ENCODE measurements around the gene GPATCH1.

GPATCH1 gene

GRCh38 chr19:33168528-33168927, 87.5 kb downstream of the GPATCH1 start:
- H3K4me3 ChIP-seq (ENCODE audit: low read depth, low read length): no peak overlapping the region
- TF ChIP-seq, protein P1, sequence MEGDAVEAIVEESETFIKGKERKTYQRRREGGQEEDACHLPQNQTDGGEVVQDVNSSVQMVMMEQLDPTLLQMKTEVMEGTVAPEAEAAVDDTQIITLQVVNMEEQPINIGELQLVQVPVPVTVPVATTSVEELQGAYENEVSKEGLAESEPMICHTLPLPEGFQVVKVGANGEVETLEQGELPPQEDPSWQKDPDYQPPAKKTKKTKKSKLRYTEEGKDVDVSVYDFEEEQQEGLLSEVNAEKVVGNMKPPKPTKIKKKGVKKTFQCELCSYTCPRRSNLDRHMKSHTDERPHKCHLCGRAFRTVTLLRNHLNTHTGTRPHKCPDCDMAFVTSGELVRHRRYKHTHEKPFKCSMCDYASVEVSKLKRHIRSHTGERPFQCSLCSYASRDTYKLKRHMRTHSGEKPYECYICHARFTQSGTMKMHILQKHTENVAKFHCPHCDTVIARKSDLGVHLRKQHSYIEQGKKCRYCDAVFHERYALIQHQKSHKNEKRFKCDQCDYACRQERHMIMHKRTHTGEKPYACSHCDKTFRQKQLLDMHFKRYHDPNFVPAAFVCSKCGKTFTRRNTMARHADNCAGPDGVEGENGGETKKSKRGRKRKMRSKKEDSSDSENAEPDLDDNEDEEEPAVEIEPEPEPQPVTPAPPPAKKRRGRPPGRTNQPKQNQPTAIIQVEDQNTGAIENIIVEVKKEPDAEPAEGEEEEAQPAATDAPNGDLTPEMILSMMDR (IDR thresholded peaks at IDR 0.05; ENCODE audit: control insufficient read depth, extremely low read depth, insufficient read depth): no peak
- DNase-seq (ENCODE audit: low read depth): no peak

DNA sequence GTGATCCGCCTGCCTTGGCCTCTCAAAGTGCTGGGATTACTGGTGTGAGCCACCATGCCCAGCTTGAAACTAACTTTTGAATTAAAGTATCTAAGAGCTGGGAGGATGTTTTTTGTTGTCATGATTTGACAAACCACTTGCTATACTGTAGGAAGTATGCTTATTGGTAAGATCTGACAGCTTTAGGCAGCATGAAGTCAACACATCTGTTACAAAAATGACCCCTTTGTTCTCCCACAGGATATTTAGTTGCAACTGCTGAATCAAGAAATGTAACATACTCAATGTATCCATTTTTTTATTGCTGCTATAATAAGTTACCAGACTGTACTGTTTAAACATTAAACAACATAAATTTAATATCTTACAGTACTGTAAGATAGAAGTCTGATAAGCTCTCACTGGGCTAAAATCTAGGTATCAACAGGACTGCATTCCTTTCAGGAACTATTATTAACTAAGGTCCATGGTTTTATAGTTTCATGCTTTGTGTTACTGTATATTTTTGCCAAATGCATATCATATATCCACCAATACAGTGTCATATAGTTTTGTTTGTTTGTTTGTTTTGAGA, 90.3 kb downstream of the GPATCH1 start:
- H3K4me3 ChIP-seq (ENCODE audit: low read depth, low read length): peak overlapping the region; percentile 12; the same call in 1 of the 2 replicates
- TF ChIP-seq, protein P1 (IDR thresholded peaks at IDR 0.05; ENCODE audit: control insufficient read depth, extremely low read depth, insufficient read depth): no peak
- DNase-seq (ENCODE audit: low read depth): peak; percentile 72

GRCh38 chr19:33171916-33172359, 91.0 kb downstream of the GPATCH1 start:
- H3K4me3 ChIP-seq (ENCODE audit: low read depth, low read length): no peak overlapping the region
- TF ChIP-seq, protein P1 (IDR thresholded peaks at IDR 0.05; ENCODE audit: control insufficient read depth, extremely low read depth, insufficient read depth): no peak
- DNase-seq (ENCODE audit: low read depth): no peak

DNA sequence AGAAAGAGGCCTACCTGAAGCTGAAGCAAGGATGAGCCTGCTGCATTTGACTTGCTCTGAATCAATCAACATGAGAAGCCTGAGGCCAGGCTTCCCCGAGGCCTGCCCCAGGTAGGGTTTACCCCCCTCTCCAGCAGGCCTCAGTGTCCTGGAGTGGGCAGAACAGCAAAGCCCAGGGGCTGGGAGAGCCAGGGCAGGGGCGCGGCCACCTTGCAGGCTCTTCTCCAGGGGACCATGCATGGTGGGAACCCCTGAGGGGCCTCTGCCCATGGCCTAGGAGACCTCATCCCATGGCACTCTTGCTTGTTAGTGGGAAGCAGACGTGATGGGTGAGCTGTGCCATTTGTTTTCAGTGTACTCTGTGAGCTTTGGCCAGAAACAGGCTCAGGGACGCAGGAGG, 93.2 kb downstream of the GPATCH1 start:
- H3K4me3 ChIP-seq (ENCODE audit: low read depth, low read length): no peak overlapping the region
- no peak for DNase-seq (ENCODE audit: low read depth)
- TF ChIP-seq, protein P1 (IDR thresholded peaks at IDR 0.05; ENCODE audit: control insufficient read depth, extremely low read depth, insufficient read depth): no peak

- DNase-seq (ENCODE audit: low read depth): no peak
- peak overlapping the region; percentile 92 for H3K4me3 ChIP-seq (ENCODE audit: low read depth, low read length)
- TF ChIP-seq, protein P1 (IDR thresholded peaks at IDR 0.05; ENCODE audit: control insufficient read depth, extremely low read depth, insufficient read depth): no peak
Measured at GRCh38 chr19:33175156-33175782, 94.3 kb downstream of the GPATCH1 start.

DNA sequence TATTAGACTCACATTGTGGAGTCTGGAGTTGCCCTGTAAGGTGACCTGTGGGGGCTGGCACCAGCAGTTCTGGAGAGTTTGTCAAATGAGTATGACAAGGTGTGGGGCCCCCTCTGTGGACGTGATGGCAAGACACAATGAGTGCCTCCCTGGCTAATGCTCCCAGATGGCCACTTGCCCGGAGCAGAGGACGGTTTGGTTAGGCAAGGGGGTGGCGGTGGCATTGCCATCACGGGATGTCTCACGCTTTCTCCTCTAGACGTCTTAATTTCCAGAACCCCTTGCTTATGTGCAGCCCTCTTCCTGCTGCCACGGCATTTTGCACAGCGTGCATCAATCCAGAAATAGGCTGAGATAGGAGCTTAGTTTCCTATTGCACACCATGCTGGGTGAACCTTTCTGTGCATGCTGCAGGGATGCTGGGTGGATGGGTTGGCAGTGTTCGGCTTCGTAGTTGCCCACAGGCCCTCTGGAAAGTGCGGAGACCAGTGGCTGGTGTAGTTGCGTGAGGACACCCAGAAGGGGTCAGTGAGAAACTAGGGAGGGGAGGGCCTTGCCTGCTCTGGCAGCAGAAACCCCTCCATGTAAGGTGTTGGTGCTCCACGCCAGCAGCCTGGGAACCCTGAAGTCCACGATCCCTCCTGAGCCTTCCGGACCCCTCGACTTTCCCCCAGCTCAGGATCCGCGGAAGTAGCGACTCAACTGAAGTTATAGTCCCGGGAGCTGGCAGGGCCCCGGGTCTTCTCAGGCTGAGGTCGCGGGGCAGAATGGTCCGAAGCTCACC, 95.1 kb downstream of the GPATCH1 start:
- TF ChIP-seq, protein P1 (IDR thresholded peaks at IDR 0.05; ENCODE audit: control insufficient read depth, extremely low read depth, insufficient read depth): no peak
- no peak for DNase-seq (ENCODE audit: low read depth)
- H3K4me3 ChIP-seq (ENCODE audit: low read depth, low read length): peak overlapping the region; percentile 92
